Brain microvascular endothelial cell (primary cell): Measurements from ENCODE around the gene SLC38A6.

ENCODE experiments used
- DNase-seq: peaks from one replicate; pipeline ENCODE4 v3.0.0-alpha.2; 2020
- H3K27ac ChIP-seq: fragments of 250-450 bp; sonication (Bioruptor Pico); 2 replicates; pipeline ENCODE4 v1.5.1; 2020; ENCODE audit warnings: mild to moderate bottlenecking, moderate library complexity
- H3K27me3 ChIP-seq: fragments of 250-450 bp; sonication (Bioruptor Pico); replicated peaks from 2 replicates; pipeline ENCODE4 v1.5.1; 2020; ENCODE audit warnings: mild to moderate bottlenecking
- H3K36me3 ChIP-seq: fragments of 250-450 bp; sonication (Bioruptor Pico); replicated peaks from 2 replicates; pipeline ENCODE4 v1.5.1; 2020; ENCODE audit warnings: mild to moderate bottlenecking
- H3K4me3 ChIP-seq: 2 replicates; pipeline ENCODE4 v1.5.1; 2011; ENCODE audit warnings: low read depth, mild to moderate bottlenecking, control low read depth, low read length, moderate library complexity
- in situ Hi-C: cut with HindIII; loops from 2 replicates; pipeline ENCODE4 v1.10.0; 2017; ENCODE audit warnings: low sequenced_read_pairs, low pct_ligation_motif_present
- TF ChIP-seq, protein P1 (sequence below): IDR thresholded peaks from 2 replicates; pipeline ENCODE4 v1.5.1; 2011; ENCODE audit warnings: low read depth, mild to moderate bottlenecking, moderate library complexity, low read length, control low read depth, inconsistent platforms; ENCODE audit errors: missing control alignments

Gene SLC38A6

DNA sequence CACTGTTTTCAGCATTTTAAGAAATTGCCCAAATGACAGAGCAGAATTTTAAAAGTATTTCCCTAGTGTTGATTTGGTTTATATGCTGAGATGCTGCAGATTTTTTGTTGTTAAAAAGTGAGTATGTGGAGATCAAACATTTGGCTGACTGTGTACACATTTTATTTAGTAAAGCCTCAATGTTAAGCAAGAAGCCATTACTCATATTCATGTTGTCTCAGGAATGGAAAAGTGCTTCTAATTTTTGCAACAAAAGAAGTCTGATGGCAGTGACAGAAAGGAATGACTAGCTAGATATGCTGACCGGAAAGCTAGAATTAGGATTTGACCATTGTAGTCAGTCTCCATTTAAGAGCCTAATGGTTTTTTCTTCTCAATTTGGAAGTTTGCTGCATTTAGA lies 22.5 kb downstream of the SLC38A6 start:
- TF ChIP-seq, protein P1, sequence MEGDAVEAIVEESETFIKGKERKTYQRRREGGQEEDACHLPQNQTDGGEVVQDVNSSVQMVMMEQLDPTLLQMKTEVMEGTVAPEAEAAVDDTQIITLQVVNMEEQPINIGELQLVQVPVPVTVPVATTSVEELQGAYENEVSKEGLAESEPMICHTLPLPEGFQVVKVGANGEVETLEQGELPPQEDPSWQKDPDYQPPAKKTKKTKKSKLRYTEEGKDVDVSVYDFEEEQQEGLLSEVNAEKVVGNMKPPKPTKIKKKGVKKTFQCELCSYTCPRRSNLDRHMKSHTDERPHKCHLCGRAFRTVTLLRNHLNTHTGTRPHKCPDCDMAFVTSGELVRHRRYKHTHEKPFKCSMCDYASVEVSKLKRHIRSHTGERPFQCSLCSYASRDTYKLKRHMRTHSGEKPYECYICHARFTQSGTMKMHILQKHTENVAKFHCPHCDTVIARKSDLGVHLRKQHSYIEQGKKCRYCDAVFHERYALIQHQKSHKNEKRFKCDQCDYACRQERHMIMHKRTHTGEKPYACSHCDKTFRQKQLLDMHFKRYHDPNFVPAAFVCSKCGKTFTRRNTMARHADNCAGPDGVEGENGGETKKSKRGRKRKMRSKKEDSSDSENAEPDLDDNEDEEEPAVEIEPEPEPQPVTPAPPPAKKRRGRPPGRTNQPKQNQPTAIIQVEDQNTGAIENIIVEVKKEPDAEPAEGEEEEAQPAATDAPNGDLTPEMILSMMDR, result no peak
- Histone ChIP-seq H3K27me3 (no peaks in the 10 kb centered on the region), H3K27ac (no peak overlapping the region), H3K4me3 (no peak overlapping the region), H3K36me3 (peaks cover 2% of the 10 kb centered on the region)
- in situ Hi-C loops, result no loop called here
- DNase-seq, result no peak

DNA sequence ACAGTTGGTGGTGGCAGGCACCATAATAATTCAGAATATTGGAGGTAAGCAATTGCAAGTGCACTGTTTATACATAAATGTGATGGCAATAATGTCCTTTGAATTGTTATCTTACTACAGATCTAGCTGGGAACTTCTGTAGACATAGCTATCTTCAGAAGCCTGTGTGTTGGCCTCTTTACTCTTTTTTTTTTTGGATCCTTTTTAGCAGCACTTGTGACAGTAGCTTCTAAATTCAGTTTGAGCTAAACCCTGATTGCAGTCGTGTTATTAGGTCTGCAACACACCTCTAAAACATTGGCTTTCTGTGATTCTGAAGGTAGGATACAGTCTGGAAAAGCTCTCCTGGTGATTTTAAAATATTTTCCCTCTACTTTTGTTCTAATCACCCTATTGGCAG lies 38.5 kb downstream of the SLC38A6 start:
- DNase-seq, result no peak
- in situ Hi-C loops, result no loop called here
- H3K27me3 ChIP-seq, result no peaks in the 10 kb centered on the region
- no peaks in the 10 kb centered on the region for H3K36me3 ChIP-seq
- TF ChIP-seq, protein P1, result no peak
- no peak overlapping the region for H3K4me3 ChIP-seq
- H3K27ac ChIP-seq, result no peak overlapping the region

DNA sequence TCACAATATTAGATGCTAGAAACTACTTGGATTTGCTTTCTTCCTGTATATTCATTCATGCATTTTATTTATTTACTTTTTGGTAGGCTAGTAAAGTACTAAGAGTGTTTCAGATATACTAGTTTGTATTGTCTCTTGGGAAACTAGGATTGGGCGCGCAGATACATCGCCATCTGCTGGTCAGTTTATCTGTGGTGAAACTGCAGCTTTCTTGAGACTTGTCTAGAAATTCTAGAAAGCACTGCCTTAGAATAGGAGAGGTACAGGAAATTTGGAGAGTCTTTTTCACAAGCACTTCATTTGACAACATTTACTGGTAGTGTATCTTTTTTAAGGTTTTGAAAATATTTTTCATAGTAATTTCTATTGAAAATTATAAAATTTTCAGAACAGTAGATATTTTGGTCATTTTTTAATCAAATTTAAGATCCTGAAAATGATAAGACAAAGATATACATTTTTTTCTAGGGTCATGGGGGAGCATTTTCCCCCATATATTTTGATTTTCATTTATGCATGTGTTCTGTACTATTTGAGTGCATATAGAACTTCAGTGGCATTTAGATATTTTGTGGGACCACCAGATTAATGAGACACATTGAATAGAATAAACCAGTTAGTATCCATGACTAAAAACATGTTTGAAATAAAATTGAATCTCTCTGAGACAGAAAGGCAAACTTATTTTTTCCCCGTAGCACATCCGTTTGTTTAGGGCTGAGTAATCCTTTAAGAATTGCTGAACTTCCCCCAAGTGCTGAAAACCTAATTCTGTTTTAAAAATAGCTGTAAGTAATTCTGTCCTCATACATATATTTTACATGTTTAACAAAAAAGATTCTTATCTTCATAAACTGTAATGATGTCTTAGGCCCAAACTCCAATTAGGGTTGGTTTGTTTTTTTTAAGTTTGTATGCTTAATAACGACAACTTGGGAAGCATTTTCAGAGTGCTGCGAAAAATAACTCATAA lies 44.5 kb downstream of the SLC38A6 start:
- TF ChIP-seq, protein P1, result peak; percentile 88
- Histone ChIP-seq H3K27me3 (no peaks in the 10 kb centered on the region), H3K36me3 (no peaks in the 10 kb centered on the region), H3K27ac (peak overlapping the region; percentile 76), H3K4me3 (no peak overlapping the region)
- DNase-seq, result peak; percentile 81
- in situ Hi-C loops, result loop anchor here (25.0 kb wide), 1 partner anchor 388 kb away; the partner anchor contains the start of gene SIX1

DNA sequence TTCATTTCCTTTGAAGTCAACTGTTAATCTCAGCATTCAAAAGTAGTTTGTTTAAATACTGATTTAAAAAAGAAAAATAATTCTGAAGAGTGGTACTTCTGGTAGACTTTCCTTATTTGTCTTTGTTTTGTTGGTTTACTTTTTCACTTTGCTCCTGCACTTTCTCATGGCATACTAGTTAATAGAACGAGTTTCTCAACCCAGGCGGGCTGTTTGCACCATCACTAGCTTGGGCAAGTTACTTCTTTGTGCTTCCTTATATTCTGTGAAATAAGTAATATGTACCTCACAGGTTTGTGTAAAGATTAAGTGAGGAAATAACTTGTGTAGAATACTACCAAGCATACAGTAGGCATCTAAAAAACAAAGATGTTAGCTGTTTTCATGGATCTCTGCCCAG lies 45.5 kb downstream of the SLC38A6 start:
- in situ Hi-C loops, result loop anchor here (25.0 kb wide), 1 partner anchor 389 kb away; the partner anchor contains the start of gene SIX1
- Histone ChIP-seq H3K36me3 (no peaks in the 10 kb centered on the region), H3K27ac (no peak overlapping the region), H3K4me3 (no peak overlapping the region), H3K27me3 (no peaks in the 10 kb centered on the region)
- DNase-seq, result no peak
- TF ChIP-seq, protein P1, result no peak

DNA sequence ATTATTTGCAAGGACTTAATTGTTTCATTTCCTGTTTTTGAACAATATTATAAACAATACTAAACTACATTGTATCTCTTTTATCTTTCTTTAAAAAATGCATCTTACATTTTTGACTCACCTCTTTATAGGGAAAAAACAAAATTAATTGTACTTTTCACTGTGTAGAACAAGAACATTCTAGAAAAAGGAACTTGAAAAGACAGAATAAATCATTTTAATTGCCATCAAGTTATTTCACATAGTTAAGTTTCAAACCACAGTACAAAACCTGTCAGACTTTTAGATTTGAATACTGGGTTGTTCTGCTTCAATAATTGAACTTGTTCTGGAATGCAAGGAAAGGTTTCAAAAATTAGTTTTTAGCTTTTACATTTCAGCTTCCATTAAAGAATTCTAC lies 50.0 kb downstream of the SLC38A6 start:
- no peaks in the 10 kb centered on the region for H3K36me3 ChIP-seq
- in situ Hi-C loops, result loop anchor here (25.0 kb wide), 1 partner anchor 394 kb away; the partner anchor contains the start of gene SIX1
- DNase-seq, result no peak
- TF ChIP-seq, protein P1, result no peak
- H3K27me3 ChIP-seq, result no peaks in the 10 kb centered on the region
- no peak overlapping the region for H3K27ac ChIP-seq
- no peak overlapping the region for H3K4me3 ChIP-seq
